ENCODE results near the gene TNFSF13B.

GRCh38 chr13:108278466-108278865 lies 8.9 kb downstream of the TNFSF13B start:
- TF ChIP-seq CEBPB (IDR thresholded peaks at IDR 0.05; ENCODE audit: borderline replicate concordance in 1 of 2, low read depth in 2 of 2, low read length in 2 of 2) (no peak), BRCA1 (IDR thresholded peaks at IDR 0.05; ENCODE audit: low read depth, low read length) (no peak), TAF1 (IDR thresholded peaks at IDR 0.05; ENCODE audit: borderline replicate concordance, low read depth, low read length) (no peak), CTCF (IDR thresholded peaks at IDR 0.05 in 2 of 3, conservative IDR thresholded peaks at IDR 0.05 in 1 of 3; ENCODE audit: control insufficient read depth in 2 of 3, extremely low read depth in 1 of 3, insufficient read depth in 1 of 3, low read depth in 3 of 3, low read length in 3 of 3) (no peak), BHLHE40 (IDR thresholded peaks at IDR 0.05; ENCODE audit: borderline replicate concordance in 1 of 2, low read depth in 2 of 2, low read length in 1 of 2) (no peak), TCF3 (IDR thresholded peaks at IDR 0.05; ENCODE audit: borderline replicate concordance, insufficient read depth, low read depth, low read length) (no peak), YY1 (IDR thresholded peaks at IDR 0.05; ENCODE audit: low read depth, low read length) (no peak)

All from GM12878 (cell line).